Upper lobe of left lung (tissue), 4 donors: ENCODE data around the gene POLR3H.

ENCODE experiments used
- POLR2AphosphoS5 ChIP-seq, 2 donors: sonication (generic); formaldehyde crosslinking; IDR thresholded peaks; one replicate each; pipeline ENCODE4 v1.5.1; 2017; ENCODE audit warnings: antibody characterized with exemption in 2 of 2
- TF ChIP-seq, protein P1 (sequence below), 6 experiments: fragments of 450-650 bp in 4 of 6; fragments of 200-600 bp in 2 of 6; sonication (generic) in 2 of 6; IDR thresholded peaks; one replicate each; pipeline ENCODE4 v1.5.1; 2016 to 2019; ENCODE audit warnings: antibody characterized with exemption in 6 of 6

DNA sequence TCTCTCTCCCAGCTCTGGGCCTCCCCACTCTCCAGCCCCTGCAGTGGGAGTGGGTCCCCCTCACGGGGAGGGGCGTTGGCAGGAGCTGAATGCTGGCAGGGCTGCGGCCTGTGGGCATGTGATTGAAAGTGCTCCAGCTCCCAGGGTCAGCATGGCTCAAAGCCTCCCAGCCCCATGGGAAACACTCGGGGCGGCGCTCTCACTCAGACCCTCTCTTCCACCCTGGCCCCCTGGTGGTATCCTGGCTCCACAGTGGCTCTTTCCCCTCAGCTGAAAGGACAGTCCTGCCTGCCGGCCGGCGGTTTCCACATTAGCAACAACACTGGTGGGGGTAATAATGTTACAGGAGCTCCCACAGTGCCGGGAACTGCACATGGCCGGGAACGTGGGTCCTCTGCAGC is 35.5 kb downstream of the POLR3H start:
- no peak for TF ChIP-seq POLR2AphosphoS5 (IDR thresholded peaks at IDR 0.05)
- TF ChIP-seq, protein P1, sequence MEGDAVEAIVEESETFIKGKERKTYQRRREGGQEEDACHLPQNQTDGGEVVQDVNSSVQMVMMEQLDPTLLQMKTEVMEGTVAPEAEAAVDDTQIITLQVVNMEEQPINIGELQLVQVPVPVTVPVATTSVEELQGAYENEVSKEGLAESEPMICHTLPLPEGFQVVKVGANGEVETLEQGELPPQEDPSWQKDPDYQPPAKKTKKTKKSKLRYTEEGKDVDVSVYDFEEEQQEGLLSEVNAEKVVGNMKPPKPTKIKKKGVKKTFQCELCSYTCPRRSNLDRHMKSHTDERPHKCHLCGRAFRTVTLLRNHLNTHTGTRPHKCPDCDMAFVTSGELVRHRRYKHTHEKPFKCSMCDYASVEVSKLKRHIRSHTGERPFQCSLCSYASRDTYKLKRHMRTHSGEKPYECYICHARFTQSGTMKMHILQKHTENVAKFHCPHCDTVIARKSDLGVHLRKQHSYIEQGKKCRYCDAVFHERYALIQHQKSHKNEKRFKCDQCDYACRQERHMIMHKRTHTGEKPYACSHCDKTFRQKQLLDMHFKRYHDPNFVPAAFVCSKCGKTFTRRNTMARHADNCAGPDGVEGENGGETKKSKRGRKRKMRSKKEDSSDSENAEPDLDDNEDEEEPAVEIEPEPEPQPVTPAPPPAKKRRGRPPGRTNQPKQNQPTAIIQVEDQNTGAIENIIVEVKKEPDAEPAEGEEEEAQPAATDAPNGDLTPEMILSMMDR (IDR thresholded peaks at IDR 0.05), result no peak
